Uterus (tissue), 2 donors: ENCODE data around the gene STK33.

Experiments used
- POLR2A ChIP-seq, 2 donors: fragments of 450-650 bp; IDR thresholded peaks; one replicate each; pipeline ENCODE4 v1.6.1; 2016; ENCODE audit warnings: antibody characterized with exemption in 2 of 2, mild to moderate bottlenecking in 1 of 2, moderate library complexity in 1 of 2
- TF ChIP-seq, protein P1 (sequence below), 4 experiments: fragments of 200-600 bp in 2 of 4; fragments of 450-650 bp in 2 of 4; sonication (generic) in 2 of 4; IDR thresholded peaks; one replicate each; pipeline ENCODE4 v1.5.1; 2016 to 2019; ENCODE audit warnings: antibody characterized with exemption in 4 of 4, mild to moderate bottlenecking in 2 of 4, moderate library complexity in 1 of 4

GRCh38 chr11:8531982-8532381 lies 62.0 kb downstream of the STK33 start:
- TF ChIP-seq, protein P1, sequence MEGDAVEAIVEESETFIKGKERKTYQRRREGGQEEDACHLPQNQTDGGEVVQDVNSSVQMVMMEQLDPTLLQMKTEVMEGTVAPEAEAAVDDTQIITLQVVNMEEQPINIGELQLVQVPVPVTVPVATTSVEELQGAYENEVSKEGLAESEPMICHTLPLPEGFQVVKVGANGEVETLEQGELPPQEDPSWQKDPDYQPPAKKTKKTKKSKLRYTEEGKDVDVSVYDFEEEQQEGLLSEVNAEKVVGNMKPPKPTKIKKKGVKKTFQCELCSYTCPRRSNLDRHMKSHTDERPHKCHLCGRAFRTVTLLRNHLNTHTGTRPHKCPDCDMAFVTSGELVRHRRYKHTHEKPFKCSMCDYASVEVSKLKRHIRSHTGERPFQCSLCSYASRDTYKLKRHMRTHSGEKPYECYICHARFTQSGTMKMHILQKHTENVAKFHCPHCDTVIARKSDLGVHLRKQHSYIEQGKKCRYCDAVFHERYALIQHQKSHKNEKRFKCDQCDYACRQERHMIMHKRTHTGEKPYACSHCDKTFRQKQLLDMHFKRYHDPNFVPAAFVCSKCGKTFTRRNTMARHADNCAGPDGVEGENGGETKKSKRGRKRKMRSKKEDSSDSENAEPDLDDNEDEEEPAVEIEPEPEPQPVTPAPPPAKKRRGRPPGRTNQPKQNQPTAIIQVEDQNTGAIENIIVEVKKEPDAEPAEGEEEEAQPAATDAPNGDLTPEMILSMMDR (IDR thresholded peaks at IDR 0.05), result no peak
- TF ChIP-seq POLR2A (IDR thresholded peaks at IDR 0.05), result no peak
